Measurements from ENCODE around the gene RGS19. TPM values are rescaled to one million over a fixed set of nuclear protein-coding genes. Genes with fewer than 3 reads are reported as not detected.

Gene RGS19
- total and polyA plus RNA-seq, 8 donors: 6.3 to 63.9 (median 8.8) TPM

DNA sequence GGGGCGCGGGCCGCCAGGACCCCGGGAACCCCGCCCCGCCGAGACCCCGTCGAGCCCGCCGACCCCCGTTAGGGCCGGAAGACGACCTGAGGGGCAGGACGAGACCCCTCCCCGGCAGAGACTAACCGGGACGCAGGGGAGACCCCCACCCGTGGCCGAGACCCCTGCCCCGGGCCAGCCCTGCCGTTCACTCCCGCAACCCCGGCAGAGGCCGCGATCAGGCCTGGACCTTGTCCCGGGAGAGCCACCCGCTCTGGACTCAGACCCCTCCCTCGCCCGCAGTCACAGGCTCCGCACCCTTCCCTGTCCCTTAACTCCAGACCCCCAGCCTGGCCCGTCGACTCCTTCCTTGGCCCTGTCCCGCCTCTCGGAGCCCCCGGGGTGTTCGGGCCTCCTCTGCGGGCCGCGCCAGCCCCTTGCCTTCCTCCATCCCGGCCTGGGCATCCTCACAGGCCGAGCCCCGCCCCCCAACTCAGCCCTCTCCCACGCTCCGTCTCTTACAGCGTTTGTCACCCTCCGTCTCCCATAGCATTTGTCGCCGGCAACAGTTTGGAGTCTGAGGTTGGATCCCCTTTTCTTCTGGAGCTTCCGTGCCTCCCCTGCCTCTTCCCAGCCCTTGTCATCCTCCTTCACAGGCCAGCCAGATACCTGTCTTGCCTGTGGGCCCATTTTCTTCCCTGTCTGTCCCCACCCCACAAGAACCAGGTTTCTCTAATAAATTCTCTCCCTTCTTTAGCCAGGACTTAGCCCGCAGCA lies 15.8 kb downstream of the RGS19 start:
- peak overlapping the region; percentile 91 to 95 for H3K4me3 ChIP-seq
- H3K27ac ChIP-seq: peak overlapping the region; percentile 79 to 83
- peaks cover 16 to 41% of the 10 kb centered on the region in 2 donors for H3K4me1 ChIP-seq
- H3K9me3 ChIP-seq: no peaks in the 10 kb centered on the region
- no peaks in the 10 kb centered on the region for H3K27me3 ChIP-seq
- intact Hi-C loops (cut with DNase I): no loop called here
- TF ChIP-seq, protein P1, sequence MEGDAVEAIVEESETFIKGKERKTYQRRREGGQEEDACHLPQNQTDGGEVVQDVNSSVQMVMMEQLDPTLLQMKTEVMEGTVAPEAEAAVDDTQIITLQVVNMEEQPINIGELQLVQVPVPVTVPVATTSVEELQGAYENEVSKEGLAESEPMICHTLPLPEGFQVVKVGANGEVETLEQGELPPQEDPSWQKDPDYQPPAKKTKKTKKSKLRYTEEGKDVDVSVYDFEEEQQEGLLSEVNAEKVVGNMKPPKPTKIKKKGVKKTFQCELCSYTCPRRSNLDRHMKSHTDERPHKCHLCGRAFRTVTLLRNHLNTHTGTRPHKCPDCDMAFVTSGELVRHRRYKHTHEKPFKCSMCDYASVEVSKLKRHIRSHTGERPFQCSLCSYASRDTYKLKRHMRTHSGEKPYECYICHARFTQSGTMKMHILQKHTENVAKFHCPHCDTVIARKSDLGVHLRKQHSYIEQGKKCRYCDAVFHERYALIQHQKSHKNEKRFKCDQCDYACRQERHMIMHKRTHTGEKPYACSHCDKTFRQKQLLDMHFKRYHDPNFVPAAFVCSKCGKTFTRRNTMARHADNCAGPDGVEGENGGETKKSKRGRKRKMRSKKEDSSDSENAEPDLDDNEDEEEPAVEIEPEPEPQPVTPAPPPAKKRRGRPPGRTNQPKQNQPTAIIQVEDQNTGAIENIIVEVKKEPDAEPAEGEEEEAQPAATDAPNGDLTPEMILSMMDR (IDR thresholded peaks at IDR 0.05): no peak
- DNase-seq (no peak), ATAC-seq (peak; percentile 5)
- no peaks in the 10 kb centered on the region for H3K36me3 ChIP-seq

GRCh38 chr20:64062596-64063388 lies 16.5 kb downstream of the RGS19 start, which contains the start of gene TCEA2:
Gene TCEA2, plus strand, starts transcription at chr20:64063198. Its CDS starts 115 bp downstream, at chr20:64063313.
- H3K27me3 ChIP-seq: no peaks in the 10 kb centered on the region
- ATAC-seq (peak; percentile 98), DNase-seq (peak; percentile 95 to 99 (median 98))
- peaks cover 16 to 48% of the 10 kb centered on the region in 2 donors for H3K4me1 ChIP-seq
- H3K27ac ChIP-seq: peak within 1 kb of the TSS; percentile 79 to 83
- no peaks in the 10 kb centered on the region for H3K36me3 ChIP-seq
- intact Hi-C loops (cut with DNase I): no loop called here
- no peaks in the 10 kb centered on the region for H3K9me3 ChIP-seq
- TF ChIP-seq, protein P1 (IDR thresholded peaks at IDR 0.05): no peak
- H3K4me3 ChIP-seq: peak within 1 kb of the TSS; percentile 91 to 95

DNA sequence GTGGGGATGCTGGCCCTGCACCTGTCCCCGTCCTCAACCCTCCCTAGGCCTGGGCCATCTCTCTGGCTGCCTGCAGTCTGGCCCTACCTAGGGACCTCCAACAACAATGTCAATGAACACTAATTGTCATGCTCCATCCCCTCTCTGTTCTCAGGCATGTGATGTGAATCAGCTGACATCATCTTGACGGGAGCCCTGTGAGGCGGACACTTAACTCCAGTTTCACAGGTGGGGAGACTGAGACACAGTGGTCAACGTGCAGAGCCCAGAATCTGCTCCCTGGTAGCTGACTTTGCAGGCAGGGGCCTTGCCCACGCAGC lies 17.1 kb downstream of the RGS19 start:
- H3K27ac ChIP-seq: peak overlapping the region; percentile 79 to 83
- ATAC-seq: no peak
- TF ChIP-seq, protein P1 (IDR thresholded peaks at IDR 0.05): no peak
- H3K9me3 ChIP-seq: no peaks in the 10 kb centered on the region
- no peaks in the 10 kb centered on the region for H3K36me3 ChIP-seq
- H3K4me1 ChIP-seq: peaks cover 16 to 54% of the 10 kb centered on the region in 2 donors
- H3K27me3 ChIP-seq: peaks cover 0 to 4% of the 10 kb centered on the region in 2 donors
- intact Hi-C loops (cut with DNase I): no loop called here
- peak overlapping the region; percentile 91 to 95 for H3K4me3 ChIP-seq
- no peak for DNase-seq

- Histone ChIP-seq H3K27ac (no peak overlapping the region), H3K9me3 (no peaks in the 10 kb centered on the region), H3K4me1 (peaks cover 12 to 54% of the 10 kb centered on the region in 2 donors), H3K27me3 (peaks cover 0 to 39% of the 10 kb centered on the region in 2 donors), H3K36me3 (no peaks in the 10 kb centered on the region), H3K4me3 (no peak overlapping the region)
- ATAC-seq: no peak
- TF ChIP-seq, protein P1 (IDR thresholded peaks at IDR 0.05): no peak
- no peak for DNase-seq
- intact Hi-C loops (cut with DNase I): no loop called here
Measured at GRCh38 chr20:64058536-64058935, 20.8 kb downstream of the RGS19 start.

Data from left lung (tissue), 10 donors.